DOHH2 (cell line): ENCODE data around the gene MC4R.

Experiments
- EZH2phosphoT487 ChIP-seq: fragments of 200-600 bp; sonication (generic); IDR thresholded peaks from 2 replicates; pipeline ENCODE4 v1.6.1; 2017; ENCODE audit warnings: borderline replicate concordance, mild to moderate bottlenecking, antibody characterized with exemption, low read length, moderate library complexity, mixed read lengths
- TF ChIP-seq, protein P1 (sequence below): fragments of 200-600 bp; sonication (generic); IDR thresholded peaks from one replicate; pipeline ENCODE4 v1.5.1; 2014; ENCODE audit warnings: antibody characterized with exemption, mild to moderate bottlenecking, low read depth, low read length; ENCODE audit not compliant: poor library complexity, severe bottlenecking

DNA sequence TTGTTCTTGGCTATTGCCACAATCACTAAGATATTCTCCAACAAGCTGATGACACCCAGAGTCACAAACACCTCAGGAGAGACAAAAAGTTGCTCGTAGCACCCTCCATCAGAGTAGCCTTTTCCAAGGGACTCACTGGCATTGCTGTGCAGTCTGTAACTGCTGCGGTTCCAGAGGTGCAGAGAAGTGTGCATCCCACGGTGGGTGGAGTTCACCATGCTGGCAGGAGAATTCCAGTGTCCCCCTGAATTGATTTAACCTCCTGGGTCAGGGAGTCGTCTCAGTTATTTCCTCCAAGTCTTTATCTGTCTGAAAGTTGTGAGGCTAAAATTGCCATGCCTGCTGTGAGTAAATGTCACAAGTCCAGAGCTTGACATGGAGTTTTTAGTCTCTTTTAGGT is 443 bp downstream of the MC4R start:
- TF ChIP-seq, protein P1, sequence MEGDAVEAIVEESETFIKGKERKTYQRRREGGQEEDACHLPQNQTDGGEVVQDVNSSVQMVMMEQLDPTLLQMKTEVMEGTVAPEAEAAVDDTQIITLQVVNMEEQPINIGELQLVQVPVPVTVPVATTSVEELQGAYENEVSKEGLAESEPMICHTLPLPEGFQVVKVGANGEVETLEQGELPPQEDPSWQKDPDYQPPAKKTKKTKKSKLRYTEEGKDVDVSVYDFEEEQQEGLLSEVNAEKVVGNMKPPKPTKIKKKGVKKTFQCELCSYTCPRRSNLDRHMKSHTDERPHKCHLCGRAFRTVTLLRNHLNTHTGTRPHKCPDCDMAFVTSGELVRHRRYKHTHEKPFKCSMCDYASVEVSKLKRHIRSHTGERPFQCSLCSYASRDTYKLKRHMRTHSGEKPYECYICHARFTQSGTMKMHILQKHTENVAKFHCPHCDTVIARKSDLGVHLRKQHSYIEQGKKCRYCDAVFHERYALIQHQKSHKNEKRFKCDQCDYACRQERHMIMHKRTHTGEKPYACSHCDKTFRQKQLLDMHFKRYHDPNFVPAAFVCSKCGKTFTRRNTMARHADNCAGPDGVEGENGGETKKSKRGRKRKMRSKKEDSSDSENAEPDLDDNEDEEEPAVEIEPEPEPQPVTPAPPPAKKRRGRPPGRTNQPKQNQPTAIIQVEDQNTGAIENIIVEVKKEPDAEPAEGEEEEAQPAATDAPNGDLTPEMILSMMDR: no peak
- TF ChIP-seq EZH2phosphoT487: no peak
